Embryonic facial prominence (tissue), 1 donor: Measurements from ENCODE around the gene ARRB1.

Source experiments
- DNase-seq: peaks from one replicate; pipeline ENCODE4 v3.0.0-alpha.2; 2016; ENCODE audit errors: extremely low spot score

ARRB1 gene

DNA sequence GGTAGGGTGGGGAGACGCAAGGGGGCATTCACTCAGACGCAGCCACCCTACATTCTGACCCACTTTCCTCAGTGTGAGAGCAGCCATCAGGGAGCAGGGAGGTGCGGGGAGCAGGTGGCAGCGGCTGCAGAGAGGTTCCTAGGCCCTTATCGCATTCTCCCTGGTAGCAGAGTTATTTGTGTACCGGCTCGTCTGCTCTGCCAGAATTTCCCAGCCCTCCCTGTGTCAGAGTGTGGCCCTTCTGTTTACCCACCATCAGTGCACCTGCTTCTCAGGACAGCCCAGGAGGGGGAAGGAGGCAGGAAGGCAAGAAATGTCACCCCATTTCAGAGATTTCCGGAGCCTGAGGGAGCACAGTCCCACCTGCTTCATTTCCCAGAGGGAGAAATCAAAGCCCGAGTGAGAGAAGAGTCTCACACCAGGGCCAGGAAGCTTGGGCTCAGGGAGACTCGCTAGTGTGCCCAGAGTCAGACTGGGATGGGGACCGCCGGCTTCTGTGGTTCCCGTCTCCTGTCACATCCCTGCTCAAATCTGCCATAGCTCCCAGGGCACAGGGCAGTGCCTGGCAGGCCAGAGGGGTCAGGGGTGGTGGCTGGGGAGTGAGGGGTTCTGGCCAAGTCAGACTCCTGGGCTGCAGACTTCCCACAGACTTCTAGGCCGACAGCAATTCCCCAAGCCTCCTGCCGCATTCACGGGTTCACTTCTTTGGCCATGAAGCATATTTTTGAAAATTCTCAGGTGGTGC lies 49.7 kb downstream of the ARRB1 start:
- DNase-seq = no peak

DNA sequence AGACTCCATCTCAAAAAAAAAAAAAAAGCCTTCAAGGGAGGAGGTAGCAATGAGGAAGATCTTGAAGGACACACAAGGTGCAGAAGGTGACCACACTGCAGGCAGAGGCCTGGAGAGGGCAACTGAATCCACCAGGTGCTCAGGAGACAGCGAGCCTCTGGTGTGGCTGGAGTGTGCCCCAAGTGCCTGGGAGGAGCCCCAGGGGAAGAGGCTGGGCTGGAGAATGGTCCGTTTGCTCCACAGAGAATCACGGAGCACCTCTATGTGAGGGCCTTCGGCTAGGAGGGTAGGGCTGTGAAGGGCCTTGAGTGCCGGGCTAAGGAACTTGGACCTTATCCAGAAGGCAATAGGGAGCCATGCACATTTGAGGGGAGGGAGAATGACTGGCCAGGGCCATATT lies 50.3 kb downstream of the ARRB1 start:
- no peak for DNase-seq

DNA sequence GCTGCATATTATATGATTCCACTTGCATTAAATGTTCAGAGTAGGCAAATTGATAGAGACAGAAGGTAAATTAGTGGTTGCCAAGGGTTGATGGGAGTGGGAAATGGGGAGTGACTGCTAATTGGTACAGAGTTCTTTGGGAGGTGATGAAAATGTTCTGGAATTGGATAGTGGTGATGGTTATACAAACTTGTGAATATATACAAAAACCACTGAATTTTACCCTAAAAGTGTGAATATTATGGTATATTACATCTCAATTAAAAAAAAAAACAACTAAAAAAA lies 52.5 kb downstream of the ARRB1 start:
- no peak for DNase-seq

DNA sequence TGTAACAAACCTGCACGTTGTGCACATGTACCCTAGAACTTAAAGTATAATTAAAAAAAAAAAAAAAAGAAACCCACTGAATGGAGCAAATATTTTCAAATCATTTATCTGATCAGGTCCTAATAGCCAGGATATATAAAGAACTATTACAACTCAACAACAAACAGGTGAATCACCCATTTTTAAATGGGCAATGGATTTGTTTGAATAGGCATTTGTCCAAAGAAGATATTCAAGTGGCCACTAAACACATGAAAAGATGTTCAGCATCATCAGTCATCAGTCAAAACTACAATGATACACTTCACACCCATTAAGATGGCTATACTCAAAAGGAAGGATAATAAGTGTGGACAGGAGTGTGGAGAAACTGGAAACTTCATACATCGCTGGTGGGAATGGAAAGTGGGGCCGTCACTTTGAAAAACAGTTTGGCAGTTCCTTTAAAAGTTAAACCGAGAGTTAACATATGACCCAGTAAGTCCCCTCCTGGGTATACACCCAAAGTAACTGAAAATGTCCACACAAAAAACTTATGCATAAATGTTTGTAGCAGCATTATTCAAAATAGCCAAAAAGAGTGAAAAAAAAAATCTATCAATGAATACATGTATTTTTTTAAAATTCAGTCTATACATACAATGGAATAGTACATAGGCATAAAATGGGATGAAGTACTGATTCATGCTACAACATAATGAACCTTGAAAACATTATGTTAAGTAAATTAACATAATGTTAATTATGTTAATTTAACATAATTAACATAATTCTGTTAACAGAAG lies 53.1 kb downstream of the ARRB1 start:
- DNase-seq = no peak

DNA sequence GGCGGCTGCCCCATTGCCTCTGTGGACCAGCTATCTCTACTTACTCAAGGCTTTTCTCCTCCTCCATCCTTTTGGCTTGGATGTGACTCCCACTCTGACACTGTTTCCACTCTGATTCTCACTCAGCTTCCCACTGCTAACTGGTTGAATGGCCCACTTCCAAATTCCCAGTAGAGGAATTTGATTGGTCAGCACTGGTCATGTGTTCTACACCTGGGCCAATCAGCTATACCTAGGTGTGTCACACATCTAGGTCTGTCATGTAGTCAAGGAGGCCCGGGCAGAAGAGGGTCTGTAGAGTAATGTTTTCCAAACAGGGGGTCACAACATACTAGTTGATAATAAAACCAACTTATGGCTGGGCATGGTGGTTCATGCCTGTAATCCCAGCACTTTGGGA lies 57.6 kb downstream of the ARRB1 start:
- no peak for DNase-seq

DNA sequence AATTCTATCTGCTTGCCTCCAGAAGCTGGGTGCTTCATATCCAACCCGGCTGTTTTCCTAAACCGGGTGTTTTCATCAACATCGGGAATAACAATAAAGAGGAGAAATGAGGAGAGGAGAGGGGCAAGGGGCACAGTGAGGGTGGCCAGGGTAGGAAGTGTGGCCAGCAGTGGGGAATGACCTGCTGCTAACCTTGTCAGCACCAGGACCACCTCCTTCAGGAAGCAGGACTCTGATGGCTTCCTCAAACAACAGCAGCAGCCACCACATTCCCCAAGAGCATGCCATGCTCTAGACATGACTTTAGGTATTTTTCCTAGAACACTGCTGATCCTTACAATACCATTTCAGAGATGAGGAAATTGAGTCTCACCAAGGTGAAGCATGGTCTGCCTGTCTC lies 58.5 kb downstream of the ARRB1 start:
- DNase-seq = no peak

DNA sequence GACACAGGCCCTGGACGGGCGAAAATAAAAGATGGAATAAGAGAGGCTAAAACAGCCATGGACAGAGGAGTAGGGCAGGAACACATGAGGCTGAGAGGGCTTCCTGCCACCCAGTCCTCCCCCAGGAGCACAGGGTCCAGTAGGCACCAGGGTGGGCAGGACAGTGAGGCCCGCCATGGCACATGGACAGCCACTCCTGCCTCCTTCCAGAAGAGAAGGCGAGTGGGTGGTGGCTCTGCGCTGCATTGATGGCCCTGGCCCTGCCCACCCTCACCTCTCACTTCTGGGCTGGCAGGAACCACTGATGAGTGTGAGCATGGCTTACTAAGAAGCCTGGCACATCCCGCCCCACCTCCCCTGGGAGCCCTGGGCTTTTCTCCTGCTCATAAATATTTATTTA lies 59.7 kb downstream of the ARRB1 start:
- no peak for DNase-seq

DNA sequence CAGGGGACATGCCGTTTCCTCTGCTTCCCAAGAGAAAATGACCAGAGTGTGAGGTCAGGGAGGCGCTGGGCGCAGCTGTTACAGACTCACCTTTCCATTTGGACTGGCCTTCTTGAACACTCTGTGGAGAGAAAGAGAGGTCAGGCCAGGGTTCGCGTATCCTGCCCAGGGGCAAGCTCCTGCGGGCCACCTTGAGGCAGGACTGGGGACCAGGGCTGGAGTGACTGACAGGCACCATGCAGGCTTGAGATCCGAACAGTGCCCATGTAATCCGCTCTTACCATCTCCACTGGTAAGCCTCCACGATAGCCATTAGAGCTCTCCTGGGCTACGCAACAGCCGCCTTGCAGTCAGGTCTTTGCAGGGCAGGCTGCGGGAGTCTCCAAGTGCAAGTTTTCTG lies 61.5 kb downstream of the ARRB1 start:
- no peak for DNase-seq

DNA sequence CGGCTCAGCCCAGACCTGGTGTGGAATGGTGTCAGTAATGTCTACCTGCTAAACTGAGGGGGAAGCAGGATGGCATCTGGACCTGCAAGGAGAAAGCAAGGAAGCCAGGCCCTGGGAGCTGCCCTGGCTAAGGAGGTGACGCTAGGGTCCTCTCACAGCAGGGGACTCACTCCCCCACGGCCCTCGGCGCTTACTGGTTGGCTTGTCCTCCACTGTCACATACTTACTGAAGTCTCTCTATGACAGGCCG lies 62.0 kb downstream of the ARRB1 start:
- DNase-seq = no peak

DNA sequence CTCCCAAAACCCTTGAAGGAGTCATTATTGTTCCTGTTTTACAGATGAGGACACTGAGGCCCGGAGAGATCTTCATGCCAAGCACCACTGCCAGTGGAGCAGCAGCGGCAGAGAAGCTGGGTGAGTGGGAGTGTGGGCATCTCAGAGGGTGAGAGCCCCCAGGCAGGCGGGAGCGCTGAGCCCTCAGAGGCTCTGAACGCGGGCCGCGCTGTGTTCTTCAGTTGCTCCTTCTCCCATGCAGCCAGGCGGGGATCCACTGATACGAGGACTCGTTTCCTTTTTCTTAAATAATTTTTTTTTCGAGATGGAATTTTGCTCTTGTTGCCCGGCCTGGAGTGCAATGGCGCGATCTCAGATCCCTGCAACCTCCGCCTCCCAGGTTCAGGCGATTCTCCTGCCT lies 63.9 kb downstream of the ARRB1 start:
- no peak for DNase-seq

DNA sequence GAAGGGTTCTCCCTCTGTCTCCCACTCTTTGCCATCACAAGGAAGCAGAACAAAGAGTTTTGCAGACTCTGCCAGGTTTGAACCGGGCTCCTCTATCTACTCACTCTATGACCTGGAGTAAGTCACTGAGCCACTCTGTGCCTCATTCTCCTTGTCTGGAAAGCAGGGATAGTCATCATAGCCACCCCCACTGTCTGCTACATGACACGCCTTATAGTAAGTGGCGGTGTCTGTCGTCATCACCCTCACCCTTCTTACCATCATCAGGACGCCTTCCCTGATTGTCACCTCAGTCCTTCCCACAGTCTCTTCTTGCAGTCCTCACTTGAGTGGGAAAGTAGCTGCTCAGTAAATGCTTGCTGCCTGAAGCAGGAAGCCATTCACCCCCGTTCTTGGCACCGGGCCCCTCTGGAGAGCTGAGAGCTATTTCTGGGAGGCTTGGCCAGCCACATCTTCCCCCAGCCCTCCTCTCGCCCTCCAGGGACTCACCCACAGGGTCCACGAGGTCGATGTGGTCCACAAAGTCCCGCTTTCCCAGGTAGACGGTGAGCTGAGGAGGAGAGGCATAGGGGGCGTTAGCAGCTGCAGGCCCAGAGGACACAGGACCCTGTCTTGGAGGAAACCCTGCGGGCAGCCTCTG lies 64.5 kb downstream of the ARRB1 start:
- no peak for DNase-seq

DNA sequence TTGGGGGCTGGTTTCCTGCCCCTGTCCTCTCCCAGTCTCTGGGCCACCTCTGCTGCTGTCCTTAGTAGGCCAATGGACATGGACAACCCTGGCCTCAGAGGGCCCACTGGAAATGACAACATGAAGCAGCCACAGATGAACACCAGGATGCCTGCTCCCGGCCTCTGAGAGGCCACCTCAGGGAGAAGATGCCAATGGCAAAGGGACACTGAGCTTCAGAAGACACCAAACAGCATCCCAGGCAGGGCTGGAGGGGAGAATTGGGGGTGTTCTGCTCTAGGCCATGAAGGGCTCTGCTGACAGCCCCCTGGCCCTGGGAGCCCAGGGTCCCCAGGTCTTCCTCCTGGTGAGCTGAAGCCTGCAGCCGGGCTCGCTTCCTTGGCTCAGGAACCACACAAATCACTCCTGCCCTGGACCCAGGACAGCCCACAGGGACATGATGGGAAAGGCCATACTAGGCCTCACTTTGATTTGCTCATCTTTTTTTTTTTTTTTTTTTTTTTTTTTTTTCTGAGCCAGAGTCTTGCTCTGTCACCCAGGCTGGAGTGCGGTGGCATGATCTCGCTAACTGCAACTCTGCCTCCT lies 65.6 kb downstream of the ARRB1 start:
- no peak for DNase-seq

DNA sequence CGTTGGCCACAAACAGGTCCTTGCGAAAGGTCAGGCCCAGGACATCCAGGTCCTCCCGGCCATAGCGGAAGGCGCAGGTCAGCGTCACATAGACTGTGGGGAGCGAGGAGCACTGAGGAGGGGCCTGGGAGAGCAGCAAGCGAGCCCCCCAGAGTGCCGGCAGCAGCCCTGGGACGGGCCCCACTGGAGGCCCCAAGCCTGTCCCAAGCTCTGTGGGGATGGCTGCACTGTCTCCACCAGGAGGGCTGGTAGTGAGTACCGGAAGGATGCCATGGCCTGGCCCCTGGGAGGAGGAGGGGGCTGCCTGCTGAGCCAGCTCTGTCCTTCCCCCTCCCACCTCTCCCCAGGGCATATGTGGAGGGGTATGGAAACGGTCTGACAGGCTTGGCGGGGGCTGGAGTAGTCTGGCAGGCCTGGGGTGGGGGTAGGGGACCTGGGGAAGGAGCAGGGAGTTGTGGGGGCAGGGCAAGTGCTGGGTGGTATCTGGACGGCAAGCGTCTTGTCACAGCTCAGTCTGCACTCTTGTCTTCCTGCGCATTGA lies 68.0 kb downstream of the ARRB1 start:
- no peak for DNase-seq

DNA sequence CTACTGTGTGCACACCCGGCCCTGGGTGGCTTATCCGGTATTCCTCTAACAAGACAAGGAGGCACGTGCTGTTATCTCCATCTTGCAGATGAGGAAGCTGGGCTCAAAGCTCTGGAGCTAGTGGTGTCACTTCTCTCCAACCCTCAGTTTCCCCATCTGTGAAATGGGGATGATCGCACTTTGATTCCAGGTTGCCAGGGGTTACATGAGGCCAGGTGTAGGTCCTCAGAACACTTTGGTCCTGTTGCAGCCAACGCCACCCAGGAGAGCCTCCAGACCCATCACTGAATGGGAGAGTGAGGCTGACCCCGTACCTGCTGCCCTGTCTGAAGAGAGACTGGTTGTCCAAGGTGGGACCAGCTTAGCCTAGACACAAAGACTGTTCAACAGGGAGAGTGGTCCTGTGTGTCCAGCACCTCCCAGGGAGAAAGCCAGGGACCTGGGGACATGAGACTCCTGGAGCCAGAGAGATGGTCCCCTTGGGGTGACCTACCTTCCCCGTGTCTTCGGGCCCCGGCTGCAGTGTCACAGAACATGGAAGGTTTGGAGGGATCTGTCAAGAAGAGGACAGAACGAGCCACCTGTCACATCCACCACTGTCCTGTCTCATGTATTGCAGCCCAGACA lies 69.9 kb downstream of the ARRB1 start:
- no peak for DNase-seq

DNA sequence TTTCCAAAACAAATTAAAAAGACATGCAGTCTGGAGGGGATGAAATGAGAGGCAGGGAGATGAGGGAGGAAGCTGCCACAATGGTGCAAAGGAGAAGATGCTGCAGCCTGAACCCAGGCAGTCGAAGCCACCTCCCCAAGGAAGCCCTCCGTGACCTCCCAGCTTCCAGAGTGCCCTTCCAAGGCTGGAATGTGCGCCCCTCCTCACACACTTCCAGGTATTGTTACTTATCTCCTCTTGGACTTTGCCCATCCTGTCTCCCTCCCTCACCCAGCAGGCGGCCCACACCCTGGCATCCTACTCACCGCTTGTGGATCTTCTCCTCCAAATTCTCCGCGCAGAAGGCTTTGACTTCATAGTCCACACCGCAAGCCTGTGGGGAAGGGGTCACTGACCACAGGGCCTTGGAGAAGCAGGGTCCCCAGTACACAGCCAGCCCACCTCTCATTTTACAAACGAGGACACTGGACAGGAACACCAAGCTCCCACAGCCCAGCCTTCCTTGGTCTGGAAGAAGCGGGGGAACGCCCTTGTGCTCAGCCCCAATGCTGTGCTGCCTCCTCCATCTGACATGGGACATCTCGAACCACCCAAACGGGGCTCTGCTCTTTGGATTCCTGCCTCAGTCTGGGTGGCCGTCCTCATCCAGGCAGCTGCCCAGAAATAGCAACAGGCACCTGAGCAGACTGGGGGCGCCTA lies 70.5 kb downstream of the ARRB1 start:
- DNase-seq = no peak

DNA sequence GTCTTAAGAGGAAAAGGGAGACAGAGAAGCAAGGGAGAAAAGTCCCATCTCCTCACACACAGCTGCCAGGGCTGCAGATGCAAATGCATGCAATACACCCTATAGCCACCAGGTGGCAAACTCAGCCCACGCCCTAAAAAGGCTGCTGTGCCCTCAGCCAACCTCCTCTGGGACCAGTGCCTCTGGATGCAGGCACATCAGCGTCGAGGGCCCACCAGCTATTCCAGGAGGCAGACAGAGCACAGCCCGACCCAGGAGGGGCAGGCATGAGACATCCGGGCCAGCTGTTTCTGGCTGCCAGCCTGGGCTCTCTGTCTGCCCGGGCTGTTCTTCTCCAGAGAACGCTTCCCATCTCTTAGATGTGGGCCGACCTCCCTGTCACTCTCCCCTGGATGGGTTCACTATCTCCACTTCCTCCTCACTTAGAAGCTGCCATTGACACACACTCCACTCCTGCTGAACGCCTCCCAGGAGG lies 71.2 kb downstream of the ARRB1 start:
- peak; percentile 32 for DNase-seq

DNA sequence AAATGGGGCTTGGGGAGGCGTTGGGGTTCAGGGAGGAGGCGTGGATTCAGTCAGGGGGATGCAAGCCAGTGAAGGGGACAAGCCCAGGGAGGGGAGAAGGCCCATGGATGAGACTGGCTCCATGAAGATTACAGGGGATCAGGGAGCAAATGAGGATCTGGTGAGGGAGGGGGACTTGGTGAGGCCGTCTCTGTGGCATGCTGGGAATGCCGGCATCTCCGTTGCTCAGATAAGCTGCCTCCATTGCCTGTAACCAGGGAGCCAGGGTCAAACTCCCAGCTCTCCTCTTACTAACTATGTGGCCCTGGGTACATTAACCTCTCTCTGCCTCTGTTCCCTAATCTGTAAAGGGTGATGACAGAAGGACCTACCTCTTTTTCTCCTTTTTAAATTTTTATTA lies 72.2 kb downstream of the ARRB1 start:
- DNase-seq = no peak

DNA sequence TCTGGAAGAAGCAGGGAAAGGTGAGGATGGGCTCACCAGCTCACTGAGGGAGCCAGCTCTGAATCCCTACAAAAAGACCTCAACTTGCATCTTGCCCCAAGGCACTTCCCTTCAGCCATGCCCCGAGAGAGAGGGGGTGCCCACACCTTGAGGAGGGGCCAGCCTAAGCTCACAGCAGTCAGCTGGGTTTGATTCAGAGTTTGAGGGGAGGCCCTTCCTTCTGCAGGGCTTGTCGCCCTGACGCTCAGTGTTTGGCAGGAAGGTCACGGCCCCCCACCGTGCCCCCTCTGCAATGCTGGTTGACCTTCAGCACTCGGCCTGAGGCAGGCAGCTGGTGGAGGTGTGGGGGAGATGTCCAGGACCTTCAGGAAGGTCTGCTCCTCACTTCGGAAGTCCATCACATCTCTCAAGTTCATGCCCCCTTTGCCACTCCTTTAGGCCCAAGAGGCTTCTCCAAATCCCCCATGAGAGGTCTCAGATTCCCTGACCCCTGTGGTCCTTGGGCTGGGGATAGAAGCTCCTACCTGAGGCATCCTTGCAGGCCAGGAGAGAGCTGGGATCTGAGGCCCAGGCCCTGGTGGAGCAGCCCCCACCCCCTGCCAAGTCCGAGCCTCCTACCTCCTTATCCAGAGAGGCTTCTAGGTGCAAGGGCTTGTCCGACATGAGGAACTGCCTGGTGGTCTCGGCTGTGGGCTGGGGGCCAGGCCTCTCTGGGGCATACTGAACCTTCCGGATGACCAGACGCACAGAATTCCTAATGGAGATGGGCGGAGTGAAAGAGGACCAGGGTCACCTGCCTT lies 73.3 kb downstream of the ARRB1 start:
- DNase-seq = no peak

DNA sequence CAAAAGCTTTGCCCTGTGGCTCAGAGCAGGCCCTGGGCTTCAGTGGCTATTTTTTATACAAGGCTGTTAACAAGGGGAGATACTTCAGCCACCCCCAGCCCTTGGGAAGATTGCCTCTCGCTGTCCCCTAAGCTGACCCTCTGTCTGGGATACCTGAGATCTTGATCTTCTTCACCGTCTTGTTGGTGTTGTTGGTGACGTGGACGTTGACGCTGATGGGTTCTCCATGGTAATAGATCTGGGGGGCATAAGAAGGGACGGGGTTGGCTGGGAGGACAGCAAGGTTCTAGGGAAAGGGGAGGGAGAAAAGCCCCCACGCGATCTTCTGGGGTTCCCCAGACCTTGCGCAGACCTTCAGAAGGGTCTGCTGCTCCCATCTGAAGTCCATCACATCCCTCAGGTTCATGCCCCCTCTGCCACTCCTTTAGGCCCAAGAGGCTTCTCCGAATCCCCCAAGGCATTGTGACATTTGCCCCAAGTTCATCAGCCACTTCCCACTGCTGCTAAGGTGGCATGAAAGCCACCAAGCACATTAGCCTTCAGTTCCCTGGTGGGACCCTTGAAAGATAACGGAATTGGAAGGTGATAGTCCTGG lies 74.2 kb downstream of the ARRB1 start:
- DNase-seq = no peak

DNA sequence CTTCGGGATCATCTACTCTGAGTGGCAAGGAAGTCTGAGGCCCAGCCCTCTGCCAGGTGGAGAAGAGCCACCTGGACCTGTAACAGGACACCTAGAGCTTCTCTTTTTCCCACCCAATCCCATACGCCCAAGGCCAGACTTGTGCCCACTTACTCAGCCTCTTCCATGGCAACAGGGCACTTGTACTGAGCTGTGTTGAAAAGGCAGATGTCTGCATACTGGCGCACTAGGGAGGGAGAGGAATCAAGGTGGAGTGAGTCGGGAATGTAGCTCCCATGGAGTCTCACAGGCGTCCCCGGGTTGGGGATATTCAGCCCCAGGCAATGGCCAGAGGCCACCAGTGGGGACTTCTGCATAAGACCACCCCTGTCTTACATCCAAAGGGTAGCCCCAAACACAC lies 74.8 kb downstream of the ARRB1 start:
- DNase-seq = no peak
